ENCODE results near the gene RNF112. TPM values are rescaled to one million over a fixed set of nuclear protein-coding genes. Genes with fewer than 3 reads are reported as not detected.

RNF112 gene
- total and polyA plus RNA-seq, 2 of the 13 experiments (the other 11 are each of a cell fraction or from before 2014, with no cell fraction given) = 0.05 TPM; not detected in 1

- 0 out of 2 replicates have a peak, but pooled peaks have one; percentile 56 for TF ChIP-seq ELF4 (CRISPR knock-in tag; IDR thresholded peaks at IDR 0.05; ENCODE audit: borderline replicate concordance)
- TF ChIP-seq ZNF33A (CRISPR knock-in tag; IDR thresholded peaks at IDR 0.05; ENCODE audit: borderline replicate concordance) = no peak
- 0 out of 2 replicates have a peak, but pooled peaks have one; percentile 38 for TF ChIP-seq ZFP36L1 (CRISPR knock-in tag; IDR thresholded peaks at IDR 0.05)
- TF ChIP-seq HNF4G (IDR thresholded peaks at IDR 0.05; ENCODE audit: borderline replicate concordance, low read depth, low read length) = no peak
- no peak for TF ChIP-seq HNF4G (CRISPR knock-in tag; IDR thresholded peaks at IDR 0.05; ENCODE audit: borderline replicate concordance, low read depth)
- no peak for TF ChIP-seq KLF13 (CRISPR knock-in tag; IDR thresholded peaks at IDR 0.05)
- no peak for TF ChIP-seq ZSCAN30 (CRISPR knock-in tag; IDR thresholded peaks at IDR 0.05)
- no peak for TF ChIP-seq RBM22 (optimal IDR thresholded peaks at IDR 0.05; ENCODE audit: low read length)
- TF ChIP-seq, protein P1, sequence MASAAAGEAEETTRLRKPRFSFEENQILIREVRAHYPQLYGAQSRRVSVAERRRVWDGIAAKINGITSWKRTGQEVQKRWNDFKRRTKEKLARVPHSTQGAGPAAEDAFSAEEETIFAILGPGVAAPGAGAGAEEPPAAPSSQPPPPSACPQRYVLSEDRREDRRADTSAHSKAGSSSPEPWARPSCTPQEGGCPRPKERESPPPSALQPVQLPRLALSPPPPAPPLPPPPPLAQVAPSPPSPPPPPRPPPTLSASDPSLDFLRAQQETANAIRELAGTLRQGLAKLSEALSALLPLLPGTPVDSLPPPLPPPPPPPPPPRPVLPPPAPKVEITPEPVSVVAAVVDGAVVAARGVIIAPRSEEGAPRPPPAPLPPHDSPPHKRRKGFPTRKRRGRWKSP (CRISPR knock-in tag; IDR thresholded peaks at IDR 0.05) = peak; percentile 77; the same call in 1 of the 2 replicates
- TF ChIP-seq, protein P2, sequence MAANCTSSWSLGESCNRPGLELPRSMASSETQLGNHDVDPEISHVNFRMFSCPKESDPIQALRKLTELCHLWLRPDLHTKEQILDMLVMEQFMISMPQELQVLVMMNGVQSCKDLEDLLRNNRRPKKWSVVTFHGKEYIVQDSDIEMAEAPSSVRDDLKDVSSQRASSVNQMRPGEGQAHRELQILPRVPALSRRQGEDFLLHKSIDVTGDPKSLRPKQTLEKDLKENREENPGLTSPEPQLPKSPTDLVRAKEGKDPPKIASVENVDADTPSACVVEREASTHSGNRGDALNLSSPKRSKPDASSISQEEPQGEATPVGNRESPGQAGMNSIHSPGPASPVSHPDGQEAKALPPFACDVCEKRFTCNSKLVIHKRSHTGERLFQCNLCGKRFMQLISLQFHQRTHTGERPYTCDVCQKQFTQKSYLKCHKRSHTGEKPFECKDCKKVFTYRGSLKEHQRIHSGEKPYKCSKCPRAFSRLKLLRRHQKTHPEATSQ (CRISPR knock-in tag; IDR thresholded peaks at IDR 0.05; ENCODE audit: borderline replicate concordance) = no peak
- TF ChIP-seq MBNL3 (CRISPR knock-in tag; conservative IDR thresholded peaks at IDR 0.05) = no peak
- TF ChIP-seq, protein P3, sequence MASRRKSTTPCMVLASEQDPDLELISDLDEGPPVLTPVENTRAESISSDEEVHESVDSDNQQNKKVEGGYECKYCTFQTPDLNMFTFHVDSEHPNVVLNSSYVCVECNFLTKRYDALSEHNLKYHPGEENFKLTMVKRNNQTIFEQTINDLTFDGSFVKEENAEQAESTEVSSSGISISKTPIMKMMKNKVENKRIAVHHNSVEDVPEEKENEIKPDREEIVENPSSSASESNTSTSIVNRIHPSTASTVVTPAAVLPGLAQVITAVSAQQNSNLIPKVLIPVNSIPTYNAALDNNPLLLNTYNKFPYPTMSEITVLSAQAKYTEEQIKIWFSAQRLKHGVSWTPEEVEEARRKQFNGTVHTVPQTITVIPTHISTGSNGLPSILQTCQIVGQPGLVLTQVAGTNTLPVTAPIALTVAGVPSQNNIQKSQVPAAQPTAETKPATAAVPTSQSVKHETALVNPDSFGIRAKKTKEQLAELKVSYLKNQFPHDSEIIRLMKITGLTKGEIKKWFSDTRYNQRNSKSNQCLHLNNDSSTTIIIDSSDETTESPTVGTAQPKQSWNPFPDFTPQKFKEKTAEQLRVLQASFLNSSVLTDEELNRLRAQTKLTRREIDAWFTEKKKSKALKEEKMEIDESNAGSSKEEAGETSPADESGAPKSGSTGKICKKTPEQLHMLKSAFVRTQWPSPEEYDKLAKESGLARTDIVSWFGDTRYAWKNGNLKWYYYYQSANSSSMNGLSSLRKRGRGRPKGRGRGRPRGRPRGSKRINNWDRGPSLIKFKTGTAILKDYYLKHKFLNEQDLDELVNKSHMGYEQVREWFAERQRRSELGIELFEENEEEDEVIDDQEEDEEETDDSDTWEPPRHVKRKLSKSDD (CRISPR knock-in tag; IDR thresholded peaks at IDR 0.05; ENCODE audit: low read depth) = 0 out of 2 replicates have a peak, but pooled peaks have one; percentile 20
- no peak; the same call in 1 of the 2 replicates for TF ChIP-seq NFATC3 (CRISPR knock-in tag; IDR thresholded peaks at IDR 0.05)
- TF ChIP-seq ZNF3 (CRISPR knock-in tag; IDR thresholded peaks at IDR 0.05) = no peak
- no peak; the same call in 1 of the 2 replicates for TF ChIP-seq SP2 (CRISPR knock-in tag; IDR thresholded peaks at IDR 0.05)
- TF ChIP-seq ZNF772 (CRISPR knock-in tag; IDR thresholded peaks at IDR 0.05) = no peak
- TF ChIP-seq NCOR1 (IDR thresholded peaks at IDR 0.05; ENCODE audit: borderline replicate concordance, low read length) = no peak
- TF ChIP-seq SIX4 (CRISPR knock-in tag; IDR thresholded peaks at IDR 0.05) = no peak
- TF ChIP-seq, protein P4, sequence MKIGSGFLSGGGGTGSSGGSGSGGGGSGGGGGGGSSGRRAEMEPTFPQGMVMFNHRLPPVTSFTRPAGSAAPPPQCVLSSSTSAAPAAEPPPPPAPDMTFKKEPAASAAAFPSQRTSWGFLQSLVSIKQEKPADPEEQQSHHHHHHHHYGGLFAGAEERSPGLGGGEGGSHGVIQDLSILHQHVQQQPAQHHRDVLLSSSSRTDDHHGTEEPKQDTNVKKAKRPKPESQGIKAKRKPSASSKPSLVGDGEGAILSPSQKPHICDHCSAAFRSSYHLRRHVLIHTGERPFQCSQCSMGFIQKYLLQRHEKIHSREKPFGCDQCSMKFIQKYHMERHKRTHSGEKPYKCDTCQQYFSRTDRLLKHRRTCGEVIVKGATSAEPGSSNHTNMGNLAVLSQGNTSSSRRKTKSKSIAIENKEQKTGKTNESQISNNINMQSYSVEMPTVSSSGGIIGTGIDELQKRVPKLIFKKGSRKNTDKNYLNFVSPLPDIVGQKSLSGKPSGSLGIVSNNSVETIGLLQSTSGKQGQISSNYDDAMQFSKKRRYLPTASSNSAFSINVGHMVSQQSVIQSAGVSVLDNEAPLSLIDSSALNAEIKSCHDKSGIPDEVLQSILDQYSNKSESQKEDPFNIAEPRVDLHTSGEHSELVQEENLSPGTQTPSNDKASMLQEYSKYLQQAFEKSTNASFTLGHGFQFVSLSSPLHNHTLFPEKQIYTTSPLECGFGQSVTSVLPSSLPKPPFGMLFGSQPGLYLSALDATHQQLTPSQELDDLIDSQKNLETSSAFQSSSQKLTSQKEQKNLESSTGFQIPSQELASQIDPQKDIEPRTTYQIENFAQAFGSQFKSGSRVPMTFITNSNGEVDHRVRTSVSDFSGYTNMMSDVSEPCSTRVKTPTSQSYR (CRISPR knock-in tag; IDR thresholded peaks at IDR 0.05; ENCODE audit: borderline replicate concordance) = no peak
- TF ChIP-seq RAD21 (CRISPR knock-in tag; IDR thresholded peaks at IDR 0.05) = peak; percentile 49; the same call in 1 of the 2 replicates
- 0 out of 2 replicates have a peak, but pooled peaks have one; percentile 15 for TF ChIP-seq FOSL1 (CRISPR knock-in tag; IDR thresholded peaks at IDR 0.05; ENCODE audit: borderline replicate concordance)
Observed at GRCh38 chr17:19377602-19378415, 33.2 kb upstream of the RNF112 start (continued).

All from HepG2 (cell line).